HL-60/S4 treated with phorbol 12-myristate 13-acetate at 8.2 ng/mL for 4 days and 3 days (cell line): ENCODE data around the gene TTC39C.

ENCODE experiments used
- in situ Hi-C: fragments of 300-500 bp; cut with MboI; formaldehyde crosslinking; loops from 2 replicates; pipeline ENCODE4 v1.15.0; 2022; ENCODE audit warnings: low sequenced_read_pairs

Gene TTC39C

GRCh38 chr18:24014062-24014985 lies at the start of gene TTC39C:
TTC39C (plus strand) TSS chr18:24014754; CDS start chr18:24014872, 118 bp downstream.
- in situ Hi-C loops = no loop called here

GRCh38 chr18:23966909-23967308 lies 47.6 kb upstream of the TTC39C start:
- in situ Hi-C loops = no loop called here

- in situ Hi-C loops = no loop called here
Measured at GRCh38 chr18:23967321-23968089, 47.0 kb upstream of the TTC39C start.

- in situ Hi-C loops = no loop called here
Measured at GRCh38 chr18:23968638-23969604, 45.6 kb upstream of the TTC39C start.

- in situ Hi-C loops = no loop called here
Measured at GRCh38 chr18:23969664-23970063, 44.9 kb upstream of the TTC39C start.

GRCh38 chr18:23970161-23971096 lies 44.1 kb upstream of the TTC39C start:
- in situ Hi-C loops = no loop called here

GRCh38 chr18:23971097-23971440 lies 43.5 kb upstream of the TTC39C start:
- in situ Hi-C loops = no loop called here

GRCh38 chr18:23971666-23972230 lies 42.8 kb upstream of the TTC39C start:
- in situ Hi-C loops = no loop called here

- in situ Hi-C loops = no loop called here
Measured at GRCh38 chr18:23972453-23972852, 42.1 kb upstream of the TTC39C start.

- in situ Hi-C loops = no loop called here
Measured at GRCh38 chr18:23977103-23977502, 37.5 kb upstream of the TTC39C start.

- in situ Hi-C loops = no loop called here
Measured at GRCh38 chr18:23977719-23978483, 36.7 kb upstream of the TTC39C start.

GRCh38 chr18:23981369-23981980 lies 33.1 kb upstream of the TTC39C start:
- in situ Hi-C loops = no loop called here

GRCh38 chr18:23982155-23983079 lies 32.1 kb upstream of the TTC39C start:
- in situ Hi-C loops = no loop called here

GRCh38 chr18:23983112-23983511 lies 31.4 kb upstream of the TTC39C start:
- in situ Hi-C loops = no loop called here

GRCh38 chr18:23986600-23987359 lies 27.8 kb upstream of the TTC39C start:
- in situ Hi-C loops = no loop called here
